Ishikawa (cell line): Measurements from ENCODE around the gene ZDHHC24.

Source experiments
- CEBPB ChIP-seq: IDR thresholded peaks from 2 replicates; pipeline ENCODE4 v1.6.1; 2012
- CREB1 ChIP-seq: IDR thresholded peaks from 2 replicates; pipeline ENCODE4 v1.6.1; 2012; ENCODE audit warnings: low read depth
- EGR1 ChIP-seq: IDR thresholded peaks from 2 replicates; pipeline ENCODE4 v1.6.1; 2012
- EP300 ChIP-seq: IDR thresholded peaks from 2 replicates; pipeline ENCODE4 v1.6.1; 2012; ENCODE audit warnings: borderline replicate concordance
- FOXM1 ChIP-seq: IDR thresholded peaks from 2 replicates; pipeline ENCODE4 v1.6.1; 2012; ENCODE audit warnings: low read depth, borderline replicate concordance
- NFIC ChIP-seq: IDR thresholded peaks from 2 replicates; pipeline ENCODE4 v1.6.1; 2012
- RAD21 ChIP-seq: IDR thresholded peaks from 2 replicates; pipeline ENCODE4 v1.6.1; 2012; ENCODE audit warnings: low read depth
- TAF1 ChIP-seq: IDR thresholded peaks from 2 replicates; pipeline ENCODE4 v1.6.1; 2012; ENCODE audit warnings: low read depth, mild to moderate bottlenecking
- TCF12 ChIP-seq: IDR thresholded peaks from 2 replicates; pipeline ENCODE4 v1.6.1; 2012; ENCODE audit warnings: low read depth
- TEAD4 ChIP-seq: IDR thresholded peaks from 2 replicates; pipeline ENCODE4 v1.6.1; 2012
- YY1 ChIP-seq: IDR thresholded peaks from 2 replicates; pipeline ENCODE4 v1.6.1; 2012; ENCODE audit warnings: low read depth
- ZBTB7A ChIP-seq: IDR thresholded peaks from 2 replicates; pipeline ENCODE4 v1.6.1; 2012; ENCODE audit warnings: low read depth
- TF ChIP-seq, protein P1 (sequence below): IDR thresholded peaks from 2 replicates; pipeline ENCODE4 v1.6.1; 2012; ENCODE audit warnings: low read depth, mild to moderate bottlenecking
- TF ChIP-seq, protein P2 (sequence below): IDR thresholded peaks from 2 replicates; pipeline ENCODE4 v1.6.1; 2012
- TF ChIP-seq, protein P3 (sequence below): IDR thresholded peaks from 2 replicates; pipeline ENCODE4 v1.6.1; 2012

ZDHHC24 gene

DNA sequence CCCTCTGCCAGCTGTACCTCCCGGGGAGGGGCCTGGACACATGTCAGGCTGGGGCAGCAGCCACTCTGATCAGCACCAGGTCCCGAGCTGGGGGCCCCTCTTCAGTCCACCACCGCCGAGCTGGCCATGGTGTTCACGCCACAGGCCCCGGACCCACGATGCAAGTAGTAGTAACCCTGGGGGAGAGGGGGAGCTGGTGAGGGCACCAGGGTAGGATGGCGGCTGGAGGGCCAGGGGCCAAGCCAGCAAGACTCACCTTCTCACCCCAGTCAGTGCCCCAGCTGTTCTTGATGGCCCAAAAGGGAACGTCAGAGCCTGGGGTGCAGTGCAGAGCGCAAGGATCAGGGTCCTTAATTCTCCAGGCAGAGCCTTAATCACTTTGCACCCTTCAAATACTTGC is 18.0 kb upstream of the ZDHHC24 start:
- TF ChIP-seq, protein P1, sequence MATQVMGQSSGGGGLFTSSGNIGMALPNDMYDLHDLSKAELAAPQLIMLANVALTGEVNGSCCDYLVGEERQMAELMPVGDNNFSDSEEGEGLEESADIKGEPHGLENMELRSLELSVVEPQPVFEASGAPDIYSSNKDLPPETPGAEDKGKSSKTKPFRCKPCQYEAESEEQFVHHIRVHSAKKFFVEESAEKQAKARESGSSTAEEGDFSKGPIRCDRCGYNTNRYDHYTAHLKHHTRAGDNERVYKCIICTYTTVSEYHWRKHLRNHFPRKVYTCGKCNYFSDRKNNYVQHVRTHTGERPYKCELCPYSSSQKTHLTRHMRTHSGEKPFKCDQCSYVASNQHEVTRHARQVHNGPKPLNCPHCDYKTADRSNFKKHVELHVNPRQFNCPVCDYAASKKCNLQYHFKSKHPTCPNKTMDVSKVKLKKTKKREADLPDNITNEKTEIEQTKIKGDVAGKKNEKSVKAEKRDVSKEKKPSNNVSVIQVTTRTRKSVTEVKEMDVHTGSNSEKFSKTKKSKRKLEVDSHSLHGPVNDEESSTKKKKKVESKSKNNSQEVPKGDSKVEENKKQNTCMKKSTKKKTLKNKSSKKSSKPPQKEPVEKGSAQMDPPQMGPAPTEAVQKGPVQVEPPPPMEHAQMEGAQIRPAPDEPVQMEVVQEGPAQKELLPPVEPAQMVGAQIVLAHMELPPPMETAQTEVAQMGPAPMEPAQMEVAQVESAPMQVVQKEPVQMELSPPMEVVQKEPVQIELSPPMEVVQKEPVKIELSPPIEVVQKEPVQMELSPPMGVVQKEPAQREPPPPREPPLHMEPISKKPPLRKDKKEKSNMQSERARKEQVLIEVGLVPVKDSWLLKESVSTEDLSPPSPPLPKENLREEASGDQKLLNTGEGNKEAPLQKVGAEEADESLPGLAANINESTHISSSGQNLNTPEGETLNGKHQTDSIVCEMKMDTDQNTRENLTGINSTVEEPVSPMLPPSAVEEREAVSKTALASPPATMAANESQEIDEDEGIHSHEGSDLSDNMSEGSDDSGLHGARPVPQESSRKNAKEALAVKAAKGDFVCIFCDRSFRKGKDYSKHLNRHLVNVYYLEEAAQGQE = no peak
- TF ChIP-seq RAD21 (no peak), TAF1 (no peak), CREB1 (no peak), CEBPB (no peak), NFIC (no peak), FOXM1 (no peak), ZBTB7A (no peak), EP300 (no peak), TEAD4 (no peak), YY1 (no peak), TCF12 (no peak), EGR1 (no peak)
- TF ChIP-seq, protein P2, sequence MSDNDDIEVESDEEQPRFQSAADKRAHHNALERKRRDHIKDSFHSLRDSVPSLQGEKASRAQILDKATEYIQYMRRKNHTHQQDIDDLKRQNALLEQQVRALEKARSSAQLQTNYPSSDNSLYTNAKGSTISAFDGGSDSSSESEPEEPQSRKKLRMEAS = no peak
- TF ChIP-seq, protein P3, sequence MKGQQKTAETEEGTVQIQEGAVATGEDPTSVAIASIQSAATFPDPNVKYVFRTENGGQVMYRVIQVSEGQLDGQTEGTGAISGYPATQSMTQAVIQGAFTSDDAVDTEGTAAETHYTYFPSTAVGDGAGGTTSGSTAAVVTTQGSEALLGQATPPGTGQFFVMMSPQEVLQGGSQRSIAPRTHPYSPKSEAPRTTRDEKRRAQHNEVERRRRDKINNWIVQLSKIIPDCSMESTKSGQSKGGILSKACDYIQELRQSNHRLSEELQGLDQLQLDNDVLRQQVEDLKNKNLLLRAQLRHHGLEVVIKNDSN = no peak

DNA sequence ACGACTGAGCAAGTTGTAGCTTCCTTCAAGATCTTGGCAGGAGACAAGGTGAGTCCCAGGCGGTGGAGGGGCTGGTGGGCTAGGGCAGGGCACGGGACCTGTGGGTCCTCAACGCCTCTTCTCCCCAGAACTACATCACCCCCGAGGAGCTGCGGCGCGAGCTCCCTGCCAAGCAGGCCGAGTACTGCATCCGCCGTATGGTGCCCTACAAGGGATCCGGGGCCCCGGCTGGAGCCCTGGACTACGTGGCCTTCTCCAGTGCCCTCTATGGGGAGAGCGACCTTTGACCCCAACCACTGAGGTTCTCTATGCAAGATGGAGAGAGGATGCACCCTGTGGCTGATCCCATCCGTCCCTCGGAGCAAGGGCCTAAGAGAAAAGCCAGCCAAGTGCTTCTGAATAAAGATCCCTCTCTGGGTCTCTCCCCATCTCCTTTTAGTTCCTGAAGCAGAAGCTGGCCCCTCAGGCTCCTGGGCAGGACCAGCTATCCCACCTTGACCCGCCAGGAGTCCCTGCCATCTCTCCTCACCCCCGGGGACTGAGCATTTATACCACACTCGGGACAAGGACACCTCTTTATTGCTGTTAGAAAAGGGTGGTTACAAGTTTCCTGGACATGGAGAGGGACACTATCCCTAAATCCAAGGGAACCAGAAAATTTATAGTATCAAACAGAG is 17.2 kb upstream of the ZDHHC24 start:
- no peak for TF ChIP-seq NFIC
- TF ChIP-seq, protein P3 = no peak
- TF ChIP-seq TEAD4 = no peak
- TF ChIP-seq ZBTB7A = no peak
- no peak for TF ChIP-seq CREB1
- TF ChIP-seq YY1 = no peak
- TF ChIP-seq CEBPB = no peak
- no peak for TF ChIP-seq RAD21
- no peak for TF ChIP-seq EGR1
- TF ChIP-seq FOXM1 = no peak
- no peak for TF ChIP-seq TCF12
- TF ChIP-seq EP300 = no peak
- TF ChIP-seq, protein P1 = no peak
- TF ChIP-seq, protein P2 = no peak
- no peak for TF ChIP-seq TAF1

DNA sequence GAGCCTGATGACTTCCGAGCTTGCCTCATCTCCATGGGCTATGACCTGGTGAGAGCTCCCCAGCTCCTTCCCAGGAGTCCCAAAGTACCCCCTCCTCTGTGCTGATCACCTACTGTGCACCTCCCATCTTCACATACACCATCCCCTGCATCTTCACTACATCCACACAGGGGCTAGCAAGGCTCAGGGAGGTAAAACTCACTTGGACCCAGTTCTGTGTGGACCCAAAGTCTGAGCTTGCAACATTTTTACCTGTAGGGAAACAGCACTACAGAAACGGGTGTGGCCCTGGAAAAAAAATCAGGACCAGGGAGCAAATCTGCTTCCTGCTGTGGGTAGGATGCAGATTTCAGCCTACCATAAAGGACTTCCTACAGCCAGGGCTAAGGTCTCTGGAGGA is 16.4 kb upstream of the ZDHHC24 start:
- TF ChIP-seq, protein P3 = no peak
- TF ChIP-seq ZBTB7A (no peak), TCF12 (no peak), FOXM1 (no peak), CEBPB (no peak), TEAD4 (no peak), EGR1 (no peak), YY1 (no peak), RAD21 (no peak)
- TF ChIP-seq, protein P2 = no peak

DNA sequence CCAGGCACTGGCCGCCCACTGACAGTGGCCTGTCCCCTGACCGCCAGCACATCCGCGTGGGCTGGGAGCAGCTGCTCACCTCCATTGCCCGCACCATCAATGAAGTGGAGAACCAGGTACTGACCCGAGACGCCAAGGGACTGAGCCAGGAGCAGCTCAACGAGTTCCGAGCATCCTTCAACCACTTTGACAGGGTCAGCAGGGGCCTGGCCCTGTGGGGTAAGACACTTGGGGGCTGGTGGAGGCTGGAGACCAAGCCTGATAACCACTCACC is 16.1 kb upstream of the ZDHHC24 start:
- TF ChIP-seq EGR1 (no peak), ZBTB7A (no peak)
- TF ChIP-seq, protein P1 = no peak
